Astrocyte (in vitro differentiated cells and primary cell): ENCODE results near the gene TTYH2.

Source experiments
- EZH2 ChIP-seq: IDR thresholded peaks from 2 replicates; pipeline ENCODE4 v1.6.1; 2012; ENCODE audit warnings: mild to moderate bottlenecking, low read length, inconsistent platforms; ENCODE audit not compliant: insufficient read depth
- TF ChIP-seq, protein P1 (sequence below): IDR thresholded peaks from 2 replicates; pipeline ENCODE4 v1.5.1; 2011; ENCODE audit warnings: low read depth, mild to moderate bottlenecking, inconsistent platforms, low read length, moderate library complexity; ENCODE audit not compliant: insufficient read depth

DNA sequence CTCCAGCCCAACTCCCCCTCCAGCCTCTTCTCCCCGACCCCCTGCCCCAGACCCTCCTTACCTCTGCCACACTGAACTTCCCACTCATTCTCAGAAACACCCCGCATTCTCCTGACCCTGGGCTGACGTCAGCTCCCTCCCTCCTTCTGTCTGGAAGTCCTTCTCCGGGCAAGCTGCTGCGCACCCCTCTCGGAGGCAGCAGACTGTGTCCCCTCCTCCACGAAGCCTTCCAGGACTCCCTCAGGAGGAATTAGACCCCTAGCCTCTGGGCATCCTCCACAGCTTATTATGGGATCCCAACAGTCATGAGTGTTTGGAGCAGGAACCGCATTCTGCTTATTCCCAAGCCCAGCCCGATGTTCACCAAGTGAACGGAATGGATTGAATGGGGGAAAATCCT lies 13.3 kb upstream of the TTYH2 start:
- TF ChIP-seq, protein P1, sequence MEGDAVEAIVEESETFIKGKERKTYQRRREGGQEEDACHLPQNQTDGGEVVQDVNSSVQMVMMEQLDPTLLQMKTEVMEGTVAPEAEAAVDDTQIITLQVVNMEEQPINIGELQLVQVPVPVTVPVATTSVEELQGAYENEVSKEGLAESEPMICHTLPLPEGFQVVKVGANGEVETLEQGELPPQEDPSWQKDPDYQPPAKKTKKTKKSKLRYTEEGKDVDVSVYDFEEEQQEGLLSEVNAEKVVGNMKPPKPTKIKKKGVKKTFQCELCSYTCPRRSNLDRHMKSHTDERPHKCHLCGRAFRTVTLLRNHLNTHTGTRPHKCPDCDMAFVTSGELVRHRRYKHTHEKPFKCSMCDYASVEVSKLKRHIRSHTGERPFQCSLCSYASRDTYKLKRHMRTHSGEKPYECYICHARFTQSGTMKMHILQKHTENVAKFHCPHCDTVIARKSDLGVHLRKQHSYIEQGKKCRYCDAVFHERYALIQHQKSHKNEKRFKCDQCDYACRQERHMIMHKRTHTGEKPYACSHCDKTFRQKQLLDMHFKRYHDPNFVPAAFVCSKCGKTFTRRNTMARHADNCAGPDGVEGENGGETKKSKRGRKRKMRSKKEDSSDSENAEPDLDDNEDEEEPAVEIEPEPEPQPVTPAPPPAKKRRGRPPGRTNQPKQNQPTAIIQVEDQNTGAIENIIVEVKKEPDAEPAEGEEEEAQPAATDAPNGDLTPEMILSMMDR: no peak
- no peak for TF ChIP-seq EZH2
